SK-N-MC (cell line): ENCODE results near the gene SPTLC3.

Experiments
- EZH2 ChIP-seq: fragments of 200-600 bp; sonication (generic); IDR thresholded peaks from one replicate; pipeline ENCODE4 v1.6.1; 2017; ENCODE audit warnings: antibody characterized with exemption
- POLR2AphosphoS5 ChIP-seq: IDR thresholded peaks from 2 replicates; pipeline ENCODE4 v1.6.1; 2012; ENCODE audit warnings: mild to moderate bottlenecking, low read depth, low read length, borderline replicate concordance

DNA sequence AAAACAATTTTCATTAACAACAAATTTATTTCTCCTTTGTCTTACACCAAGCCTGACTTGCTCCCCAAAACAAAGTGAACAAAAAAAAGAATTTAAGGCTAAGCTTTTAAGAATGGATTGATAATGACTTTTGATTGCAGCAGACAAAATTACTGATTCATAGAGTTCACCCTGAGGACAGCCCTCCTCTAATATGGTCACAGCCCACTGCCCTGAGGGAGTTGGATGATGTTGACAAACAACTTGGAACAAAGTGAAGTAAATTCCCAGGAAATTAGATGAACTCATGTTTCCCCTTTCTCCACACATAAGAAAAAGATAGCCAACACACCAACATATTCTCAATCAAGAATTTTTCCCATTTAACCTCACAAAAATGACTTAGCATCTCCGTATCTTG, 204.6 kb downstream of the SPTLC3 start:
- TF ChIP-seq EZH2 = no peak
- TF ChIP-seq POLR2AphosphoS5 = no peak
